GM12878 (cell line): ENCODE data around the gene MAML3.

Experiments used
- ATF2 ChIP-seq: IDR thresholded peaks from 2 replicates; pipeline ENCODE4 v1.6.1; 2012; ENCODE audit warnings: low read length, inconsistent platforms
- CBFB ChIP-seq: IDR thresholded peaks from 2 replicates; pipeline ENCODE4 v1.6.1; 2016; ENCODE audit warnings: antibody characterized with exemption, low read depth
- CBX3 ChIP-seq: fragments of 200-600 bp; sonication (generic); IDR thresholded peaks from 2 replicates; pipeline ENCODE4 v1.6.1; 2016; ENCODE audit warnings: low read depth, borderline replicate concordance
- CEBPB ChIP-seq, 2 experiments: fragments of 150-350 bp in 1 of 2; IDR thresholded peaks; 2 replicates each; pipeline ENCODE4 v1.6.1; 2012 to 2014; ENCODE audit warnings: low read depth in 2 of 2, low read length in 2 of 2, borderline replicate concordance in 1 of 2, inconsistent platforms in 1 of 2
- CTCF ChIP-seq, 3 experiments: IDR thresholded peaks in 2 of 3; conservative IDR thresholded peaks in 1 of 3; 2 replicates each; pipeline ENCODE4 v1.5.1; 2011; ENCODE audit warnings: low read depth in 3 of 3, low read length in 3 of 3, mild to moderate bottlenecking in 3 of 3, control low read depth in 2 of 3, moderate library complexity in 2 of 3, inconsistent platforms in 1 of 3, mixed read lengths in 1 of 3; ENCODE audit not compliant: control insufficient read depth in 2 of 3, insufficient read depth in 1 of 3; ENCODE audit errors: extremely low read depth in 1 of 3
- GABPA ChIP-seq: IDR thresholded peaks from 2 replicates; pipeline ENCODE4 v1.6.1; 2014; ENCODE audit warnings: antibody characterized with exemption, low read depth, mild to moderate bottlenecking, inconsistent platforms
- KDM1A ChIP-seq: fragments of 200-600 bp; sonication (generic); IDR thresholded peaks from 2 replicates; pipeline ENCODE4 v1.6.1; 2016; ENCODE audit warnings: borderline replicate concordance
- NFYB ChIP-seq: IDR thresholded peaks from 2 replicates; pipeline ENCODE4 v1.6.1; 2011; ENCODE audit warnings: low read depth, mild to moderate bottlenecking, low read length, improper control_type of control experiment, moderate library complexity; ENCODE audit not compliant: insufficient read depth
- RAD21 ChIP-seq: IDR thresholded peaks from 2 replicates; pipeline ENCODE4 v1.6.1; 2011; ENCODE audit warnings: mild to moderate bottlenecking, low read depth, low read length, moderate library complexity; ENCODE audit not compliant: insufficient read depth

- TF ChIP-seq CTCF (IDR thresholded peaks at IDR 0.05 in 2 of 3, conservative IDR thresholded peaks at IDR 0.05 in 1 of 3; ENCODE audit: control insufficient read depth in 2 of 3, extremely low read depth in 1 of 3, insufficient read depth in 1 of 3, low read depth in 3 of 3, low read length in 3 of 3) = no peak
- TF ChIP-seq NFYB = no peak
- TF ChIP-seq RAD21 = no peak
- TF ChIP-seq CEBPB (IDR thresholded peaks at IDR 0.05; ENCODE audit: borderline replicate concordance in 1 of 2, low read depth in 2 of 2, low read length in 2 of 2) = no peak
- no peak for TF ChIP-seq CBFB
- TF ChIP-seq GABPA = no peak
- no peak for TF ChIP-seq KDM1A
- TF ChIP-seq CBX3 = no peak
- no peak for TF ChIP-seq ATF2
Measured at GRCh38 chr4:139875411-139875825, 278.6 kb downstream of the MAML3 start.
